ENCODE measurements around the gene ROCK1. TPM values are rescaled to one million over a fixed set of nuclear protein-coding genes. Genes with fewer than 3 reads are reported as not detected.
"Not testable (repeated sequence)": the region's sequence is repeated elsewhere in the genome, so short reads cannot be mapped to it uniquely, and the experiment has no call there.

The ROCK1 gene
- total and polyA plus RNA-seq, 2 experiments from 2014 or later: 27.3 to 27.7 TPM

DNA sequence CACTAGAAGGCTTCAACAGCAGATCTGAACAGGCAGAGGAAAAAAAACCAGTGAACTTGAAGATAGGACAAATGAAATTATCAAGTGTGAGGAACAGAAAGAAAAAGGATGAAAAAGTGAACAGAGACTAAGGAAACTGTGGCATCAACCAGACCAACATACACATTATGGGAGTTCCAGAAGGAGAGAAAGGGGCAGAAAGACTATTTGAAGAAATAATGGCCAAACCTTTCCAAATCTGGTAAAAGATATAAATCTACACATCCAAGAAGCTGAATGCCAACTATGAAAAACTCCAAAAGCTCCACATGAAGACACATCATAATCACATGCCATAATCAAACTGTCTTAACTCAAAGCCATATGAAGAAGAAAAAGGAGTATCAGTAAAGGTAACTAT is 79.8 kb downstream of the ROCK1 start:
- Histone ChIP-seq H3K27me3 (no peaks in the 10 kb centered on the region), H3K27ac (no peak overlapping the region), H3K4me1 (ENCODE audit: low read depth) (no peaks in the 10 kb centered on the region), H3K4me3 (no peak overlapping the region), H3K9me3 (ENCODE audit: low read depth) (no peaks in the 10 kb centered on the region), H3K36me3 (peaks cover 13% of the 10 kb centered on the region)
- DNase-seq (ENCODE audit: low read depth in 1 of 2, low spot score in 1 of 2): no peak
- TF ChIP-seq, protein P1, sequence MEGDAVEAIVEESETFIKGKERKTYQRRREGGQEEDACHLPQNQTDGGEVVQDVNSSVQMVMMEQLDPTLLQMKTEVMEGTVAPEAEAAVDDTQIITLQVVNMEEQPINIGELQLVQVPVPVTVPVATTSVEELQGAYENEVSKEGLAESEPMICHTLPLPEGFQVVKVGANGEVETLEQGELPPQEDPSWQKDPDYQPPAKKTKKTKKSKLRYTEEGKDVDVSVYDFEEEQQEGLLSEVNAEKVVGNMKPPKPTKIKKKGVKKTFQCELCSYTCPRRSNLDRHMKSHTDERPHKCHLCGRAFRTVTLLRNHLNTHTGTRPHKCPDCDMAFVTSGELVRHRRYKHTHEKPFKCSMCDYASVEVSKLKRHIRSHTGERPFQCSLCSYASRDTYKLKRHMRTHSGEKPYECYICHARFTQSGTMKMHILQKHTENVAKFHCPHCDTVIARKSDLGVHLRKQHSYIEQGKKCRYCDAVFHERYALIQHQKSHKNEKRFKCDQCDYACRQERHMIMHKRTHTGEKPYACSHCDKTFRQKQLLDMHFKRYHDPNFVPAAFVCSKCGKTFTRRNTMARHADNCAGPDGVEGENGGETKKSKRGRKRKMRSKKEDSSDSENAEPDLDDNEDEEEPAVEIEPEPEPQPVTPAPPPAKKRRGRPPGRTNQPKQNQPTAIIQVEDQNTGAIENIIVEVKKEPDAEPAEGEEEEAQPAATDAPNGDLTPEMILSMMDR (IDR thresholded peaks at IDR 0.05; ENCODE audit: low read depth, low read length): no peak

DNA sequence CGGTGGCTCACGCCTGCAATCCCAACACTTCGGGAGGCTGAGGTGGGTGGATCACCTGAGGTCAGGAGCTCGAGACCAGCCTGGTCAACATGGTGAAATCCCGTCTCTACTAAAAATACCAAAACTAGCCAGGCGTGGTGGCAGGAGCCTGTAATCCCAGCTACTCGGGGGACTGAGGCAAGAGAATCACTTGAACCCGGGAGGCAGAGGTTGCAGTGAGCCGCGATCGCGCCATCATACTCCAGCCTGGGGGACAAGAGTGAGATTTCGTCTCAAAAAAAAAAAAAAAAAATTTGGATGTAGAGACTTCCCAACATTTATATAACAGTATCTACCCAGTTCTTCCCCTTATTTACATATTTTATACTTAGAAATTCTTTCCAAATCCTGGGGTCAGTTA is 93.4 kb downstream of the ROCK1 start:
- not testable (repeated sequence) for DNase-seq (ENCODE audit: low read depth in 1 of 2, low spot score in 1 of 2); H3K27me3 ChIP-seq; H3K27ac ChIP-seq; H3K9me3 ChIP-seq (ENCODE audit: low read depth); H3K4me3 ChIP-seq; H3K4me1 ChIP-seq (ENCODE audit: low read depth)
- H3K36me3 ChIP-seq: peaks cover 38% of the 10 kb centered on the region

DNA sequence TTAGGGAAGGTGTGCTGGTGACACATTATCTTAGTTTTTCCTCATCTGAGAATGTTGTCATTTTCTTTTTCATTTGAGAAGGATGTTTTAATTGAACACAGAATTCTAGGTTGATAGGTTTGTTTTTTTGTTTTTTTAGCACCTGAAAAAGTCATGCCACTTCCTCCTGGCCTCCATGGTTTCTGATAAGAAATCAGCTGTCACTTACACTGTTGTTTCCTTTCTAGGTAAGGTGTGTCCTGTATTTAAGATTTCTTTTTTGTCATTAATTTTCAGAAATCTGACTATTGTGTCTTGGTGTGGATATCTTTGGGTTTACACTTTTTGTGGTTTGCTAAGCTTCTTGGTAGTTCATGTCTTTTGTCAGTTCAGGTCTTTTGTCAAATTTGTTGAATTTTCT is 99.3 kb downstream of the ROCK1 start:
- no peaks in the 10 kb centered on the region for H3K27me3 ChIP-seq
- no peak for DNase-seq (ENCODE audit: low read depth in 1 of 2, low spot score in 1 of 2)
- H3K4me1 ChIP-seq (ENCODE audit: low read depth): no peaks in the 10 kb centered on the region
- H3K9me3 ChIP-seq (ENCODE audit: low read depth): no peaks in the 10 kb centered on the region
- H3K27ac ChIP-seq: no peak overlapping the region
- peaks cover 35% of the 10 kb centered on the region for H3K36me3 ChIP-seq
- TF ChIP-seq, protein P1 (IDR thresholded peaks at IDR 0.05; ENCODE audit: low read depth, low read length): no peak
- no peak overlapping the region for H3K4me3 ChIP-seq

DNA sequence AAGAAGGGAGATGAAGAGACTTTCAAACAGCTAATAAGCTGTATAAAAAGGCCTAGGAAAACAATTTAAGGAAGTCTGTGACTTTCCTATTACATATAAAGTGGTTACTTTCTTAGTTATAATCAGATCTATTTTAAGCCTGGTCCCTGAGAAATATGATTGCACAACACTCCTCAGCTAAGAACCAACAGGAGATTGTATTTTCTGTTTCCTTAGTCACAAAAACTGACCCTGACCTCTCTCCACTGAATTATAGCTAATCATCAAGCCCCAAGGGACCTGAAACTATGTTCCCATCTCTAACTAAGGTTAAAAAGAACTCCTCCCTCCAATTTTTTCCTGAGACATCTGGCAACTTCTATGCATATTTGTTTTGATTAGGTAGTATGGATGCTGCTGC is 106.9 kb downstream of the ROCK1 start:
- peak in 1 of 2 donors; percentile 93 for DNase-seq (ENCODE audit: low read depth in 1 of 2, low spot score in 1 of 2)
- Histone ChIP-seq H3K27ac (no peak overlapping the region), H3K4me1 (ENCODE audit: low read depth) (no peaks in the 10 kb centered on the region), H3K9me3 (ENCODE audit: low read depth) (no peaks in the 10 kb centered on the region), H3K36me3 (peaks cover 35% of the 10 kb centered on the region), H3K27me3 (no peaks in the 10 kb centered on the region), H3K4me3 (no peak overlapping the region)
- TF ChIP-seq, protein P1 (IDR thresholded peaks at IDR 0.05; ENCODE audit: low read depth, low read length): no peak

DNA sequence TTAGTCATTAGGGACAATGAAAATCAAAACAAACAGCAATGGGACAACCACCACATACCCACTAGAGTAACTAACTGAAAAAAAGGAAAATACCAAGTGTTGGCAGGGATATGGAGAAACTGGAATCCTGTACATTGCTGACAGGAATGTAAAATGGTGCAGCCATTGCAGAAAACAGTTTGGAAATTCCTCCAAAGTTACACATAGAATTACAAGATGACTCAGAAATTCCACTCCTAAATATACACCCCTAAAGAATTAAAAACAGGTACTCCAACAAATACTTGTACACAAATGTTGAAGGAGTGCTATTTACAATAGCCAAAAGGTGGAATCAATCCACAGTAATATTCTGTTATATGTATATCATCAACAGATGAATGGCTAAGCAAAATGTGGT is 110.9 kb downstream of the ROCK1 start:
- peak in 1 of 2 donors; percentile 21 for DNase-seq (ENCODE audit: low read depth in 1 of 2, low spot score in 1 of 2)
- H3K27me3 ChIP-seq: no peaks in the 10 kb centered on the region
- no peak overlapping the region for H3K4me3 ChIP-seq
- no peak overlapping the region for H3K27ac ChIP-seq
- H3K36me3 ChIP-seq: peaks cover 13% of the 10 kb centered on the region
- no peaks in the 10 kb centered on the region for H3K4me1 ChIP-seq (ENCODE audit: low read depth)
- H3K9me3 ChIP-seq (ENCODE audit: low read depth): no peaks in the 10 kb centered on the region
- TF ChIP-seq, protein P1 (IDR thresholded peaks at IDR 0.05; ENCODE audit: low read depth, low read length): no peak

DNA sequence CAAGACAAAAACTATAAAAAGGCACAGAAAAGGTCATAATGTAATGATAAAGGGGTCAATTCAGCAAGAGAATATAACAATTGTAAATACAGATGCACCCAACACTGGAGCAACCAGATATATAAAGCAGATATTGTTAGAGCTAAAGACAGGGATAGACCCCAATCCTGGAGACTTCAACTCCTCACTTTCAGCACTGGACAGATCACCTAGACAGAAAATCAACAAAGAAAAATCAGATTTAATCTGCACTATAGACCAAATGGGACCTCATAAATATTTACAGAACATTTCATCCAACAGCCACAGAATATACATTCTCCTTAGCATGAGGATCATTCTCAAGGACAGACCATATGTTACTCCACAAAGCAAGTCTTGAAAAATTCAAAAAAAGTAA is 114.2 kb downstream of the ROCK1 start:
- H3K36me3 ChIP-seq: peaks cover 3% of the 10 kb centered on the region
- H3K27me3 ChIP-seq: no peaks in the 10 kb centered on the region
- H3K4me1 ChIP-seq (ENCODE audit: low read depth): no peaks in the 10 kb centered on the region
- H3K27ac ChIP-seq: no peak overlapping the region
- H3K9me3 ChIP-seq (ENCODE audit: low read depth): no peaks in the 10 kb centered on the region
- TF ChIP-seq, protein P1 (IDR thresholded peaks at IDR 0.05; ENCODE audit: low read depth, low read length): no peak
- DNase-seq (ENCODE audit: low read depth in 1 of 2, low spot score in 1 of 2): peak in 1 of 2 donors; percentile 0
- H3K4me3 ChIP-seq: no peak overlapping the region
